GM12891 (cell line): ENCODE results near the gene STEAP1B. TPM values are rescaled to one million over a fixed set of nuclear protein-coding genes. Genes with fewer than 3 reads are reported as not detected.
"Not testable (repeated sequence)": the region's sequence is repeated elsewhere in the genome, so short reads cannot be mapped to it uniquely, and the experiment has no call there.

Experiments used
- DNase-seq: peaks from one replicate; pipeline ENCODE4 v3.0.0; 2011; ENCODE audit warnings: low spot score; ENCODE audit not compliant: insufficient read length
- FAIRE-seq: peaks from 2 replicates; lab custom pipeline; 2011; peaks lifted over from hg19 to GRCh38; lab: Jason Lieb, UNC
- PAX5 ChIP-seq: IDR thresholded peaks from 2 replicates; pipeline ENCODE4 v1.6.1; 2011; ENCODE audit warnings: low read length, moderate library complexity, mild to moderate bottlenecking; ENCODE audit not compliant: insufficient read depth, severe bottlenecking
- POLR2A ChIP-seq: IDR thresholded peaks from 2 replicates; pipeline ENCODE4 v1.6.1; 2011; ENCODE audit warnings: low read depth, low read length, control low read depth
- POLR2AphosphoS5 ChIP-seq: IDR thresholded peaks from 2 replicates; pipeline ENCODE4 v1.6.1; 2011; ENCODE audit warnings: low read depth, low read length, control low read depth
- POU2F2 ChIP-seq: IDR thresholded peaks from 2 replicates; pipeline ENCODE4 v1.6.1; 2011; ENCODE audit warnings: low read depth, mild to moderate bottlenecking, control low read depth, low read length, moderate library complexity
- SPI1 ChIP-seq: IDR thresholded peaks from 2 replicates; pipeline ENCODE4 v1.6.1; 2011; ENCODE audit warnings: low read depth, low read length, control low read depth
- TAF1 ChIP-seq: IDR thresholded peaks from 2 replicates; pipeline ENCODE4 v1.6.1; 2011; ENCODE audit warnings: low read depth, low read length, control low read depth
- polyA plus RNA-seq: library from polyadenylated mRNA; unstranded; fragments of >200 nt; gene quantifications from one replicate; pipeline ENCODE4 v1.2.1, GENCODE V29; 2012; ENCODE audit warnings: low read depth, missing spikeins, inconsistent platforms; ENCODE audit not compliant: missing spikeins

STEAP1B gene
- polyA plus RNA-seq: 0.12 TPM

GRCh38 chr7:22499888-22500689 lies at the start of gene STEAP1B:
TSS of gene STEAP1B (minus strand) at chr7:22500188. CDS start at chr7:22494855, 5,333 bp downstream.
- DNase-seq (peak; percentile 63), FAIRE-seq (peak; percentile 84)

- no peak for DNase-seq
- no peak for FAIRE-seq
- TF ChIP-seq POLR2AphosphoS5 (no peak), POU2F2 (no peak)
These were observed 49.1 kb upstream of the STEAP1B start for GRCh38 chr7:22549051-22549450.

- DNase-seq (no peak), FAIRE-seq (no peak)
- TF ChIP-seq TAF1 (no peak), POU2F2 (no peak), PAX5 (no peak), POLR2AphosphoS5 (no peak), SPI1 (no peak), POLR2A (no peak)
These were observed 48.3 kb upstream of the STEAP1B start for GRCh38 chr7:22548313-22548712.

GRCh38 chr7:22546769-22547168 lies 46.8 kb upstream of the STEAP1B start:
- FAIRE-seq (no peak), DNase-seq (no peak)
- no peak for TF ChIP-seq PAX5
- TF ChIP-seq SPI1: no peak
- no peak for TF ChIP-seq TAF1
- no peak for TF ChIP-seq POLR2A
- no peak for TF ChIP-seq POU2F2
- TF ChIP-seq POLR2AphosphoS5: no peak

DNA sequence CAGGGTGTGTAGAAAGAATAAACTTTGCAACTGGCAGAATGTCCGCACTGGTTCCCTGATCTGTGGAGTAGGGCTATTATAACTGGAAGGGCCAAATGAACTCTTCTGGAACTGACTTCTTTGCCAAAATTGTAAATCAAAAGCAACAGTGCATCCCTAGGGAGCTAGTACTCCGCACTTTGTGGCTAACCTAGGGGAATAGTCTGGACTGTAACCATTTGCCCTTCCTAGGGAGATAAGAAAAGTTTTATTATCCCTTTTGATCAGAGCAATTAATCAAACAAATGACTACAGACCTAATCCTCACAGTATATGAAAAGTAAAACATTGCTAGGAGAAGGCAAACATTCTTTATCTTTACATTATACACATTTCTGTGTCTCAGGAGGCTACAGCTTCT lies 45.5 kb upstream of the STEAP1B start:
- FAIRE-seq (no peak), DNase-seq (no peak)
- no peak for TF ChIP-seq TAF1
- no peak for TF ChIP-seq SPI1
- TF ChIP-seq POLR2AphosphoS5: no peak
- TF ChIP-seq POLR2A: no peak
- TF ChIP-seq POU2F2: no peak
- no peak for TF ChIP-seq PAX5

GRCh38 chr7:22544245-22544644 lies 44.3 kb upstream of the STEAP1B start:
- no peak for TF ChIP-seq PAX5
- no peak for TF ChIP-seq TAF1
- TF ChIP-seq POU2F2: no peak
- TF ChIP-seq SPI1: no peak
- no peak for TF ChIP-seq POLR2AphosphoS5
- no peak for TF ChIP-seq POLR2A
- DNase-seq: no peak
- no peak for FAIRE-seq

DNA sequence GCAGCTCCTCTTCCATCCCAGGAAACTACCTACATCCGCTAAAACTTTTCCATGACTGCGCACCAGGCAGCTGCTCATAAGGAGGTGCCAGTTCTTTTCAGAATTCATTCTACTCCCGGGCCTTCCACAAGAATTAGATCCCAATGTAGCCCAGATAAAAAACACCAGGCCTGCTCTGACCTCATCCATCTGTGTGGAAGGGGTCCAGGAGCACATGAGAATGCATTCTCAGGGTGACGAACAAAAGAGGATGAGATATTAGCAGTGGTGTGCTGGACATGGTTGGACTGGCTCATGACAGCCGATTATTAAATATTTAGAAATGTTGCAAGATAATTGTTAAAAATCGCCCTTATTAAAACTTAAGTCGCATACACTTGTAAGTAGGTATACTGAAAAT lies 43.2 kb upstream of the STEAP1B start:
- FAIRE-seq (no peak), DNase-seq (no peak)
- TF ChIP-seq PAX5 (no peak), POLR2A (no peak), POLR2AphosphoS5 (no peak), SPI1 (no peak), POU2F2 (no peak), TAF1 (no peak)

DNA sequence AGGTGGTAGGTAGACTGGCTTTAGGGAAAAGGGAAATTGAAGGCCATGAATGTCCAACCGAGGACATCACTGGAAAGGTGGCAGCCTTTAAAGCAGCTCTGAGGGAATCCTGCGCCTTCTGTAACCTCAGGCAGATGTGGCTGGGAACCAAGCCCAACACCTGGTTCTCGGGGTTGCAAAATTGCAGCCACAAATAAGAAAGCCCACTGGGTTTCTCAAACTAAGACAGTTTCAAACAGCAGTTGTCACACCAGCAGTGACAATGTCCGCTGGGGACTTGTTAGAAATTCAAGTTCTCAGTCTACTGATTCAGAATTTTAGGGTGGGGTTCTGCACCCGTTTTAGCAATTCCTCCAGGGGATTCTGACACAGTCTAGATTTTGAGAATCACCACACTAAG lies 42.7 kb upstream of the STEAP1B start:
- FAIRE-seq (no peak), DNase-seq (no peak)
- TF ChIP-seq PAX5: no peak
- TF ChIP-seq SPI1: no peak
- no peak for TF ChIP-seq POU2F2
- TF ChIP-seq POLR2AphosphoS5: no peak
- TF ChIP-seq TAF1: no peak
- no peak for TF ChIP-seq POLR2A

- FAIRE-seq (no peak), DNase-seq (no peak)
- TF ChIP-seq POLR2A: no peak
- TF ChIP-seq TAF1: no peak
These were observed 42.3 kb upstream of the STEAP1B start for GRCh38 chr7:22542254-22542653.

DNA sequence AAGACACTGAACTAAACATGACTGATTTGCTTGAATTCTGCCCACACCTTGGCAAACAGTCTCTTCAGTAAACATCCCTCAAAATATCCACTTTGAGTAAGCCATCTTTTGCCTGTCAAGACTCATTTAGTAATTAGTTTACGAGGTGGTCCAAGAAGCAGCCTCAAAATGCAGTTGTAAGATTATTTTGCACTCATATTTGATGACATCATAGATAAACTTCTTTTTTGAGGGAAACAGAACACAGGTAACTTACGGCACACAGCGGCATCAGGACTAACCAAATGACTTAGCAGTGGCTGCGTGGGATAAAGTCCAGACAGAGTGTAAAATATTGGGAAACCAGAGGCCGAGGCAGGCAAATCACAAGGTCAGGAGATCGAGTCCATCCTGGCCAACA lies 41.8 kb upstream of the STEAP1B start:
- TF ChIP-seq SPI1 (no peak), POU2F2 (no peak), TAF1 (no peak), PAX5 (no peak), POLR2A (no peak), POLR2AphosphoS5 (no peak)
- FAIRE-seq (no peak), DNase-seq (no peak)

- not testable (repeated sequence) for DNase-seq, FAIRE-seq
These were observed 28.5 kb upstream of the STEAP1B start for GRCh38 chr7:22528537-22528936.

GRCh38 chr7:22524353-22524947 lies 24.5 kb upstream of the STEAP1B start:
- not testable (repeated sequence) for FAIRE-seq, DNase-seq

DNA sequence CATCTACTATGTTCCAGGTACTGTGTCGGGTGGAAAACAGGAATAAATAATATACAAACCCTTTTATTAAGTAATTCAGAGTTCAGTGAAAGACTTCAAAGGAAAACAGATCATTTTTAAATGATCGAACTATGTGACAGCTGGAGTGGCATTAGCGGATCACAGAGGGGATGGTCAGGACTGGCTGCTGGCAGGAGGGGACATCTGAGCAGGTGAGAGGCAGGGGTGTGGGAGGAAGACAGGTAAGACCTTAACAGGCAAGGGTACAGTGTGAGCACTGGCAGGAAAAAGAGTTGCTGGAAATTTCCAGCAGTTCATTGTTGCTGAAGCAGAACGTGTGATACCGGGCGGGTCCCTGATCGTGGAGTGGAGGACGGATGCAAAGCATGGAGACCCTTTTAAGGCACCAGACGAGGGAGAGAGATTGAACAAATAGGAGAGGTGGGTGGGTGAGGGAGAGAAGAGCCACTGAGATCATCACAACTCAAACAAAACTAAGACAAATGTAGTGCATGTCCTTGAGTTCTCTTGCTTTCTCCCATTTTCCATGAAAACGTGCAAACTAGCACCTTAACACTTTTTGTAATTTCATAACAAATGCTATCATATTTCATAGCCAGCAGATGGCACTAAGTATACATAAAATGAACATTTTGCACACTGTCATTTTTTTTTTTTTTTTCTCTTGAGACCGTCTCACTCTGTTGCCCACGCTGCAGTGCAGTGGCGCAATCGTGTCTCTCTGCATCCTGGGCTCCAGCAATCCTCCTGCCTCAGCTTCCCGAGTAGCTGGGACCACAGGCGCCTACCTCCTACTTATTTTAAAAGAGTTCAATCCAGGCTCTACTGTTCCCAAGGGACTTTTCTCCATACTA lies 23.7 kb upstream of the STEAP1B start:
- FAIRE-seq, DNase-seq: not testable (repeated sequence)
